ENCODE data around the gene PXYLP1.
A peak's percentile ranks its signal among the peaks of the same experiment; 100 is the strongest.

Gene PXYLP1

GRCh38 chr3:141250342-141250741, 18.7 kb downstream of the PXYLP1 start:
- no peak for DNase-seq (ENCODE audit: low read depth in 2 of 2)

GRCh38 chr3:141250828-141251227, 19.2 kb downstream of the PXYLP1 start:
- no peak for DNase-seq (ENCODE audit: low read depth in 2 of 2)

GRCh38 chr3:141253326-141253725, 21.7 kb downstream of the PXYLP1 start:
- no peak for DNase-seq (ENCODE audit: low read depth in 2 of 2)

GRCh38 chr3:141253811-141254210, 22.2 kb downstream of the PXYLP1 start:
- DNase-seq (ENCODE audit: low read depth in 2 of 2), result no peak

- DNase-seq (ENCODE audit: low read depth in 2 of 2), result no peak
Measured at GRCh38 chr3:141255137-141255845, 23.7 kb downstream of the PXYLP1 start.

GRCh38 chr3:141255846-141256261, 24.2 kb downstream of the PXYLP1 start:
- DNase-seq (ENCODE audit: low read depth in 2 of 2), result no peak

- DNase-seq (ENCODE audit: low read depth in 2 of 2), result no peak
Measured at GRCh38 chr3:141256820-141257219, 25.2 kb downstream of the PXYLP1 start.

GRCh38 chr3:141257961-141258360, 26.3 kb downstream of the PXYLP1 start:
- peak in 1 of 2 donors; percentile 30 for DNase-seq (ENCODE audit: low read depth in 2 of 2)

- no peak for DNase-seq (ENCODE audit: low read depth in 2 of 2)
Measured at GRCh38 chr3:141258973-141259372, 27.3 kb downstream of the PXYLP1 start.

- DNase-seq (ENCODE audit: low read depth in 2 of 2), result no peak
Measured at GRCh38 chr3:141259821-141260629, 28.4 kb downstream of the PXYLP1 start.

- no peak for DNase-seq (ENCODE audit: low read depth in 2 of 2)
Measured at GRCh38 chr3:141260630-141260927, 29.0 kb downstream of the PXYLP1 start.

- DNase-seq (ENCODE audit: low read depth in 2 of 2), result no peak
Measured at GRCh38 chr3:141261472-141262307, 30.1 kb downstream of the PXYLP1 start.

GRCh38 chr3:141262308-141262705, 30.7 kb downstream of the PXYLP1 start:
- DNase-seq (ENCODE audit: low read depth in 2 of 2), result no peak

GRCh38 chr3:141266186-141266585, 34.6 kb downstream of the PXYLP1 start:
- no peak for DNase-seq (ENCODE audit: low read depth in 2 of 2)

- DNase-seq (ENCODE audit: low read depth in 2 of 2), result no peak
Measured at GRCh38 chr3:141266797-141267555, 35.4 kb downstream of the PXYLP1 start.

- DNase-seq (ENCODE audit: low read depth in 2 of 2), result no peak
Measured at GRCh38 chr3:141267629-141268028, 36.0 kb downstream of the PXYLP1 start.

- DNase-seq (ENCODE audit: low read depth in 2 of 2), result no peak
Measured at GRCh38 chr3:141268306-141268705, 36.7 kb downstream of the PXYLP1 start.

- DNase-seq (ENCODE audit: low read depth in 2 of 2), result no peak
Measured at GRCh38 chr3:141268791-141269190, 37.2 kb downstream of the PXYLP1 start.

- DNase-seq (ENCODE audit: low read depth in 2 of 2), result no peak
Measured at GRCh38 chr3:141269961-141270360, 38.3 kb downstream of the PXYLP1 start.

GRCh38 chr3:141271279-141272030, 39.8 kb downstream of the PXYLP1 start:
- no peak for DNase-seq (ENCODE audit: low read depth in 2 of 2)
